Kidney (tissue), 14 donors: ENCODE results near the gene SOX13. TPM values are rescaled to one million over a fixed set of nuclear protein-coding genes. Genes with fewer than 3 reads are reported as not detected.

Experiments used
- DNase-seq, 5 donors: peaks; one replicate each; pipeline ENCODE4 v3.0.0-alpha.2; 2013 to 2020
- FAIRE-seq: peaks from 2 replicates; lab custom pipeline; 2012; peaks lifted over from hg19 to GRCh38; lab: Jason Lieb, UNC
- H3K27ac ChIP-seq, 2 donors: one replicate each; pipeline ENCODE4 v1.7.0; 2013; ENCODE audit warnings: low read depth in 2 of 2, low read length in 2 of 2, inconsistent platforms in 1 of 2
- H3K27me3 ChIP-seq: one replicate; pipeline ENCODE4 v1.7.1; 2013; ENCODE audit warnings: low read length, inconsistent platforms; ENCODE audit not compliant: control insufficient read depth, insufficient read depth
- H3K36me3 ChIP-seq, 3 donors: one replicate each; pipeline versions ENCODE4 v1.7.0 to v1.7.1; 2013; ENCODE audit warnings: low read length in 3 of 3, control low read depth in 1 of 3, inconsistent platforms in 1 of 3; ENCODE audit not compliant: insufficient read depth in 3 of 3, control insufficient read depth in 2 of 3
- H3K4me1 ChIP-seq, 3 donors: one replicate each; pipeline versions ENCODE4 v1.7.0 to v1.7.1; 2013; ENCODE audit warnings: low read length in 3 of 3, inconsistent platforms in 1 of 3, low read depth in 1 of 3; ENCODE audit not compliant: control insufficient read depth in 2 of 3, insufficient read depth in 2 of 3
- H3K4me3 ChIP-seq, 3 donors: one replicate each; pipeline versions ENCODE4 v1.7.0 to v1.8.1; 2013; ENCODE audit warnings: low read length in 3 of 3, control low read depth in 1 of 3, inconsistent platforms in 1 of 3
- H3K9ac ChIP-seq, 3 donors: one replicate each; pipeline versions ENCODE4 v1.7.0 to v1.7.1; 2013; ENCODE audit warnings: low read length in 3 of 3, control low read depth in 1 of 3, inconsistent platforms in 1 of 3
- H3K9me3 ChIP-seq, 3 donors: one replicate each; pipeline versions ENCODE4 v1.7.0 to v1.7.1; 2013; ENCODE audit warnings: low read length in 3 of 3, control low read depth in 1 of 3, inconsistent platforms in 1 of 3; ENCODE audit not compliant: control insufficient read depth in 2 of 3, insufficient read depth in 1 of 3
- CTCF ChIP-seq: IDR thresholded peaks from 3 replicates; pipeline ENCODE4 v1.5.1; 2012; ENCODE audit warnings: mild to moderate bottlenecking, moderate library complexity, borderline replicate concordance; ENCODE audit not compliant: insufficient read depth; ENCODE audit errors: extremely low read depth
- intact Hi-C: fragments of 100-400 bp; cut with DNase I; formaldehyde crosslinking; loops from one replicate; pipeline ENCODE4 v1.11.1; 2022
- polyA plus RNA-seq: library from polyadenylated mRNA; stranded (reverse); fragments of 350-450 nt; fragmentation: Illumina TruSeq; extraction: RNeasy Lipid Tissue Mini Kit (QIAGEN cat#74804); gene quantifications from one replicate; pipeline ENCODE4 v1.2.3, GENCODE V29; 2014; ENCODE audit warnings: low read depth, low replicate concordance; ENCODE audit not compliant: insufficient read depth
- total RNA-seq: library from RNA; stranded (reverse); fragmentation: NEBNext Ultra II Directional; extraction: Animal tissue kit (Norgen Biotek cat#: 25700); gene quantifications from one replicate; pipeline ENCODE4 v1.2.1, GENCODE V29; 2021
- donor health status: control.
- donor health status: control.
- donor health status: control.
- donor health status: control.
- donor health status: control.
- donor health status: DM: yes; HTN: yes; CAD: no.
- donor health status: Normal renal cell carcinoma (clear cell type).

The SOX13 gene
- total and polyA plus RNA-seq, 2 donors from 2014 or later: 23.9 to 55.2 TPM

GRCh38 chr1:204162494-204163074, 89.7 kb downstream of the SOX13 start:
- no peak overlapping the region for H3K27ac ChIP-seq
- FAIRE-seq (no peak), DNase-seq (peak; percentile 90 to 93 (median 91))
- H3K9ac ChIP-seq: no peak overlapping the region
- H3K36me3 ChIP-seq: no peaks in the 10 kb centered on the region
- H3K4me1 ChIP-seq: no peaks in the 10 kb centered on the region
- no peaks in the 10 kb centered on the region for H3K9me3 ChIP-seq
- intact Hi-C loops: loop anchor here (10.0 kb wide), 1 partner anchor 202 kb away; no protein-coding TSS in a partner anchor
- TF ChIP-seq CTCF: peak; percentile 98
- no peak overlapping the region for H3K4me3 ChIP-seq
- H3K27me3 ChIP-seq: no peaks in the 10 kb centered on the region

GRCh38 chr1:204166219-204166618, 93.3 kb downstream of the SOX13 start, which contains the start of gene REN:
Gene REN (minus strand): TSS chr1:204166337. CDS start chr1:204166293, 44 bp downstream.
- Histone ChIP-seq H3K4me3 (no peak within 1 kb of the TSS), H3K36me3 (no peaks in the 10 kb centered on the region), H3K4me1 (no peaks in the 10 kb centered on the region), H3K27me3 (no peaks in the 10 kb centered on the region), H3K9me3 (peaks cover 0 to 10% (median 0%) of the 10 kb centered on the region in 3 donors), H3K9ac (no peak within 1 kb of the TSS), H3K27ac (no peak within 1 kb of the TSS)
- FAIRE-seq: no peak
- DNase-seq: no peak
- TF ChIP-seq CTCF: no peak
- intact Hi-C loops: loop anchor here (10.0 kb wide), 1 partner anchor 199 kb away; no protein-coding TSS in a partner anchor

GRCh38 chr1:204167730-204168129, 94.8 kb downstream of the SOX13 start:
- Histone ChIP-seq H3K4me1 (no peaks in the 10 kb centered on the region), H3K9me3 (peaks cover 0 to 10% (median 0%) of the 10 kb centered on the region in 3 donors), H3K27ac (no peak overlapping the region), H3K4me3 (no peak overlapping the region), H3K36me3 (no peaks in the 10 kb centered on the region), H3K9ac (no peak overlapping the region), H3K27me3 (no peaks in the 10 kb centered on the region)
- DNase-seq (no peak), FAIRE-seq (no peak)
- intact Hi-C loops: loop anchor here (10.0 kb wide), 1 partner anchor 197 kb away; no protein-coding TSS in a partner anchor
- TF ChIP-seq CTCF: no peak
